ENCODE results near the gene RGCC.

The RGCC gene

DNA sequence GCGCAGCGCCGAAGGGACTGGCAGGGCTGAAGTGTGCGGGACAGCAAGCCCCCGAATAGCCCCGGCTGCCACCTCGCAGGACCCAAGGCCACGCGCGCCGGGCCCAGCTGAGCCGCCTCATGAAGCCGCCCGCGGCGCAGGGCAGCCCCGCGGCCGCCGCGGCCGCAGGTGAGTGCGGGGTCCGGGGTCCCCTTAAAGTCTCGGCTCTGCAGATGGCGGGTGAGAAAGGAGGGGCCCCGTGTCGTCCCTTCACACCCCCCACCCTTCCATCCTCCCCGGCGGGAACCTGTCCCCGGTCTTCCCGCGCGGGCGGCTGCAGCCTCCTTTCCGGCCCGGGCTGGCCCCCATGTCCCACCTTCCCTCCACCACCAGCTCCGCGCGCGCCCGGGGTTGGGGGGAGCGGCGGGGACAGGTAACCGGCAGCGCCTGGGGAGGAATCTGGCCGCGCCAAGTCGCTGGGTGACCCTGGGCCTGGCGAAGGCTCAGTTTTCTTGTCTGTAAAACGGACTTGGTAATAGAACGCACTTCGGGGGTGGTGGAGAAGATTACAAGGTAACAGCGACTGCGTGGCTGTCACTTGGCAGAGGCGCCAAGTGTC, 338 bp downstream of the RGCC start:
- peak; percentile 39 for DNase-seq (ENCODE audit: low read depth)
- H3K4me3 ChIP-seq (ENCODE audit: low read depth, low read length): peak overlapping the region; percentile 47
- TF ChIP-seq MYC (IDR thresholded peaks at IDR 0.05; ENCODE audit: low read depth, low read length) (no peak), CTCF (IDR thresholded peaks at IDR 0.05; ENCODE audit: low read depth, low read length) (no peak), MAX (IDR thresholded peaks at IDR 0.05; ENCODE audit: low read depth, low read length) (no peak), POLR2A (IDR thresholded peaks at IDR 0.05; ENCODE audit: extremely low read depth, insufficient read length) (no peak)

DNA sequence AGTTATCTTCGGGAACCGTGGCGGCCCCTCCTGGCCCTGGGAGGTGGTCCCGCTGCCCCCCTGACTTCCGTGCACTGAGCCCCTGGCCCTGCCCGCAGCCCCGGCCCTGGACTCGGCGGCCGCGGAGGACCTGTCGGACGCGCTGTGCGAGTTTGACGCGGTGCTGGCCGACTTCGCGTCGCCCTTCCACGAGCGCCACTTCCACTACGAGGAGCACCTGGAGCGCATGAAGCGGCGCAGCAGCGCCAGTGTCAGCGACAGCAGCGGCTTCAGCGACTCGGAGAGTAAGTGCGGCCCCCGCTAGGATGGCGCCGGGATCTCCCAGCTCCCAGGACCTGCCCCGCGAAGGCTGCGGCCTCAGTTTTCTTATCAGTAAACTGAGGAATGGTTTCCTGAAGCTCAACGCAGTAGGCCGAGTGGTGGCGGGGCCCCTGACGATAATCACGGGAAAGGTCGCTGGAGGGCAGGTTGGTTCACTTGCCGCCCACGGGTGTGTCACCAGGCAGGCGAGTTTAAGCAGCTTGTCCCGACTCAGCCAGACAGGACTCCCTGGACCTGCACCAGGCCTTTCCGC, 924 bp downstream of the RGCC start:
- peak overlapping the region; percentile 47 for H3K4me3 ChIP-seq (ENCODE audit: low read depth, low read length)
- peak; percentile 53 for DNase-seq (ENCODE audit: low read depth)
- TF ChIP-seq MAX (IDR thresholded peaks at IDR 0.05; ENCODE audit: low read depth, low read length): no peak
- no peak for TF ChIP-seq POLR2A (IDR thresholded peaks at IDR 0.05; ENCODE audit: extremely low read depth, insufficient read length)
- no peak for TF ChIP-seq MYC (IDR thresholded peaks at IDR 0.05; ENCODE audit: low read depth, low read length)
- no peak for TF ChIP-seq CTCF (IDR thresholded peaks at IDR 0.05; ENCODE audit: low read depth, low read length)

GRCh38 chr13:41458761-41459431, 1.5 kb downstream of the RGCC start:
- TF ChIP-seq CTCF (IDR thresholded peaks at IDR 0.05; ENCODE audit: low read depth, low read length): peak; percentile 96
- no peak for TF ChIP-seq MYC (IDR thresholded peaks at IDR 0.05; ENCODE audit: low read depth, low read length)
- no peak for TF ChIP-seq POLR2A (IDR thresholded peaks at IDR 0.05; ENCODE audit: extremely low read depth, insufficient read length)
- 0 out of 2 replicates have a peak, but pooled peaks have one; percentile 52 for TF ChIP-seq MAX (IDR thresholded peaks at IDR 0.05; ENCODE audit: low read depth, low read length)
- peak; percentile 83 for DNase-seq (ENCODE audit: low read depth)
- H3K4me3 ChIP-seq (ENCODE audit: low read depth, low read length): peak overlapping the region; percentile 47

DNA sequence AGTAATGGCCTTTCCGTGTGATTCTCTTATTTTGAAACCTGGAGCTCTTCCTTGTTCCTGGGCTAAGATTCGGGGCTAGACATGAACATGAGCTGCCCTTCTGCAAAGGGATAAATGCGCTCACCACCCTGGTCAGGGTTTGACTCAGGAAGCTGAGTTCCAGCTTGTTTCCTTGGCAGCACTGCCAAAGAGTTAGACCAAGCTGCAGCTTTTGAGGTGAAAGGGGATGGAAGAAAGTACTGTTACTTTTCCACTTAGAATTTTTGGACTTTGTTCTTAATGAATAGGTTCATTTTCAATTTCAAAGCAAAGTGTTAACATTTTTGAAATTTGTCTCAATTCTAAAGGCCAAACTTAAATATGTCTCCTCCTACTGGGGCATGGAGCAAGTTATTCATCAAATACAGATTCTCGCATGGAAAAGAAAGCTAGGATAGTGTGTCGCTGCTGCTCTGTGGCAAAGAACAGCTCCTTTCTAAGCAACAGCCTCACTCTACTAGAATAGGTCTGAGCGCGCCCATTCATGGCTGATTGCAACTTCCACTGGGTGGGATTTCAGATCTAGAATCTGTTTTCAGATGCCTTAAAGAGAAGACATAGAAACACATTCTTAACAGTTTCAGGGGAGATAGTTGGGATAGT, 2.2 kb downstream of the RGCC start:
- TF ChIP-seq MYC (IDR thresholded peaks at IDR 0.05; ENCODE audit: low read depth, low read length) (no peak), POLR2A (IDR thresholded peaks at IDR 0.05; ENCODE audit: extremely low read depth, insufficient read length) (no peak), MAX (IDR thresholded peaks at IDR 0.05; ENCODE audit: low read depth, low read length) (no peak), CTCF (IDR thresholded peaks at IDR 0.05; ENCODE audit: low read depth, low read length) (no peak)
- DNase-seq (ENCODE audit: low read depth): no peak
- no peak overlapping the region for H3K4me3 ChIP-seq (ENCODE audit: low read depth, low read length)

DNA sequence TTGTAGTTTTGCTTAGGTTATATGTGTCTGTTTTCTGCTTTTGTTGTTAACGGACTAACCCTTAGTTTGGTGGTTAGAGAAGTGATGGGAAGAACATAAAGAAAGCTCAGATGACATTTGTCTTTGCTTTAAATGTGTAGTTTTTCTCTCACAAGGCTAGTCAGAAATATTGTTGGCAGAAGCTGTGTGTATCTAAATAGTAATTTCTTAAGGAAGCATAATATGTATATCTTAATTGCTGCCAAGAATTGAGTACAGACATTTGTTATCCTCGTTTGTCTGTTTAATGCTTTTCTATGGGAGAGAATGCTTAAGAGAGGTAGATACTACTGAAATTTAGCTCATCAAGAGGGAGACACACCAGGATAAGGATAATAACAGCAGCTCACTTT, 2.7 kb downstream of the RGCC start:
- DNase-seq (ENCODE audit: low read depth): no peak
- no peak for TF ChIP-seq MAX (IDR thresholded peaks at IDR 0.05; ENCODE audit: low read depth, low read length)
- no peak overlapping the region for H3K4me3 ChIP-seq (ENCODE audit: low read depth, low read length)

DNA sequence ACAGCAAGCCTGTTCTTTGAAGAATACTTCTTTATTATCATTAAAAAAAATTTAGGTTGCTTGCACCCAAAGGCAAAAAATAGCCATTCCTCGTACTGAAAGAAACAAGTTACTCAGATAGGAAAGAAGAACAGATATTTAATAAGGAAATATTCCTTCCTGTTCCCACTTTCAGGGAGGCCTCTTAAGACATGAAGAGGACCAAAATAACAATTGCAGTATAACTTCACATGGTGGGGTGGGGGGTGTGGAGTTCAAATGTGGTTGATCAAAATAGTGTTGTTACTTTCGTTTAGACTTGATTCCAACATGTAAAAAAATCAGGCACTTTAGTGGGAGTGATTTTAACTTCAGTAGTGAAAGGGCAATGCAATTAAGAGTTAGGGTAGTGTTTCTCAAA, 3.6 kb downstream of the RGCC start:
- H3K4me3 ChIP-seq (ENCODE audit: low read depth, low read length): no peak overlapping the region
- DNase-seq (ENCODE audit: low read depth): no peak
- TF ChIP-seq MAX (IDR thresholded peaks at IDR 0.05; ENCODE audit: low read depth, low read length): no peak
- no peak for TF ChIP-seq CTCF (IDR thresholded peaks at IDR 0.05; ENCODE audit: low read depth, low read length)
- no peak for TF ChIP-seq POLR2A (IDR thresholded peaks at IDR 0.05; ENCODE audit: extremely low read depth, insufficient read length)
- TF ChIP-seq MYC (IDR thresholded peaks at IDR 0.05; ENCODE audit: low read depth, low read length): no peak

Data from NB4 (cell line).